H9 (cell line): ENCODE measurements around the gene PITX1. TPM values are rescaled to one million over a fixed set of nuclear protein-coding genes. Genes with fewer than 3 reads are reported as not detected.

Source experiments
- DNase-seq: peaks from one replicate; pipeline ENCODE4 v3.0.0-alpha.2; 2017
- H2AFZ ChIP-seq: one replicate; pipeline ENCODE4 v1.6.1; 2013; ENCODE audit warnings: mild to moderate bottlenecking, low read length, control low read depth, moderate library complexity
- H2AK5ac ChIP-seq: 2 replicates; pipeline ENCODE4 v1.6.1; 2013; ENCODE audit warnings: low read length, control low read depth, mixed read lengths; ENCODE audit not compliant: insufficient read length
- H2BK120ac ChIP-seq: one replicate; pipeline ENCODE4 v1.6.1; 2013; ENCODE audit warnings: low read depth, mild to moderate bottlenecking, low read length, control low read depth, inconsistent platforms; ENCODE audit not compliant: poor library complexity, severe bottlenecking
- H2BK12ac ChIP-seq: 2 replicates; pipeline ENCODE4 v1.6.1; 2013; ENCODE audit warnings: low read length, control low read depth, mixed read lengths, low read depth; ENCODE audit not compliant: insufficient read length
- H2BK15ac ChIP-seq: 2 replicates; pipeline ENCODE4 v1.6.1; 2013; ENCODE audit warnings: low read depth, low read length, control low read depth
- H2BK20ac ChIP-seq: one replicate; pipeline ENCODE4 v1.6.1; 2013; ENCODE audit warnings: low read depth, mild to moderate bottlenecking, low read length, control low read depth, inconsistent platforms; ENCODE audit not compliant: poor library complexity, severe bottlenecking
- H2BK5ac ChIP-seq: 2 replicates; pipeline ENCODE4 v1.6.1; 2013; ENCODE audit warnings: low read length, control low read depth, mixed read lengths; ENCODE audit not compliant: insufficient read length
- H3K14ac ChIP-seq: 2 replicates; pipeline ENCODE4 v1.6.1; 2013; ENCODE audit warnings: low read length, control low read depth; ENCODE audit not compliant: insufficient read depth
- H3K18ac ChIP-seq: 2 replicates; pipeline ENCODE4 v1.6.1; 2013; ENCODE audit warnings: low read depth, mild to moderate bottlenecking, mixed read lengths, low read length, control low read depth; ENCODE audit not compliant: insufficient read length
- H3K23ac ChIP-seq: 2 replicates; pipeline ENCODE4 v1.6.1; 2013; ENCODE audit warnings: low read length, control low read depth, mixed read lengths, low read depth; ENCODE audit not compliant: insufficient read length
- H3K23me2 ChIP-seq: 2 replicates; pipeline ENCODE4 v1.6.1; 2013; ENCODE audit warnings: low read depth, mild to moderate bottlenecking, mixed read lengths, low read length, control low read depth; ENCODE audit not compliant: insufficient read length, poor library complexity, severe bottlenecking
- H3K27ac ChIP-seq: 2 replicates; pipeline ENCODE4 v1.5.1; 2013; ENCODE audit warnings: low read length, control low read depth, mixed read lengths, low read depth; ENCODE audit not compliant: insufficient read length
- H3K27me3 ChIP-seq: 2 replicates; pipeline ENCODE4 v1.6.1; 2013; ENCODE audit warnings: low read length, control low read depth, inconsistent platforms; ENCODE audit not compliant: insufficient read depth
- H3K4ac ChIP-seq: 2 replicates; pipeline ENCODE4 v1.6.1; 2013; ENCODE audit warnings: low read depth, mild to moderate bottlenecking, control low read depth, inconsistent platforms, low read length, moderate library complexity
- H3K4me1 ChIP-seq: 2 replicates; pipeline ENCODE4 v1.6.1; 2013; ENCODE audit warnings: low read length, control low read depth, inconsistent platforms; ENCODE audit not compliant: insufficient read depth
- H3K4me2 ChIP-seq: 2 replicates; pipeline ENCODE4 v1.6.1; 2013; ENCODE audit warnings: low read length, control low read depth, mixed read lengths; ENCODE audit not compliant: insufficient read length, insufficient read depth
- H3K56ac ChIP-seq: 2 replicates; pipeline ENCODE4 v1.6.1; 2013; ENCODE audit warnings: low read depth, mild to moderate bottlenecking, mixed read lengths, low read length, control low read depth; ENCODE audit not compliant: insufficient read length
- H3K79me1 ChIP-seq: 2 replicates; pipeline ENCODE4 v1.6.1; 2013; ENCODE audit warnings: low read depth, mild to moderate bottlenecking, moderate library complexity, low read length, control low read depth, inconsistent platforms; ENCODE audit not compliant: insufficient read depth, poor library complexity, severe bottlenecking
- H3K79me2 ChIP-seq: 2 replicates; pipeline ENCODE4 v1.6.1; 2013; ENCODE audit warnings: low read length, control low read depth, inconsistent platforms; ENCODE audit not compliant: insufficient read depth
- H3K9ac ChIP-seq: 2 replicates; pipeline ENCODE4 v1.6.1; 2013; ENCODE audit warnings: low read length, control low read depth, mixed read lengths; ENCODE audit not compliant: insufficient read length; ENCODE audit errors: extremely low read depth
- H3K9me3 ChIP-seq: one replicate; pipeline ENCODE4 v1.6.1; 2013; ENCODE audit warnings: low read depth, low read length, inconsistent platforms; ENCODE audit not compliant: control insufficient read depth
- H3T11ph ChIP-seq: one replicate; pipeline ENCODE4 v1.6.1; 2013; ENCODE audit warnings: mild to moderate bottlenecking, low read length, control low read depth, inconsistent platforms
- H4K20me1 ChIP-seq: one replicate; pipeline ENCODE4 v1.6.1; 2013; ENCODE audit not compliant: control insufficient read depth, insufficient read length, insufficient read depth
- H4K5ac ChIP-seq: 2 replicates; pipeline ENCODE4 v1.6.1; 2013; ENCODE audit warnings: low read depth, mild to moderate bottlenecking, mixed read lengths, low read length, control low read depth; ENCODE audit not compliant: insufficient read length
- H4K8ac ChIP-seq: replicated peaks from 2 replicates; pipeline ENCODE4 v1.6.1; 2013; ENCODE audit warnings: low read length, control low read depth, mixed read lengths, low read depth; ENCODE audit not compliant: insufficient read length
- H4K91ac ChIP-seq: 2 replicates; pipeline ENCODE4 v1.6.1; 2013; ENCODE audit warnings: low read depth, mild to moderate bottlenecking, moderate library complexity, mixed read lengths, low read length, control low read depth; ENCODE audit not compliant: insufficient read length
- H3K27ac Mint-ChIP-seq, 3 experiments: 2 replicates in 2 of 3; 3 replicates in 1 of 3; pipeline ENCODE4 v1.8.0; 2020 to 2021; ENCODE audit warnings: mixed read lengths in 3 of 3, mild to moderate bottlenecking in 1 of 3, moderate library complexity in 1 of 3
- H3K27me3 Mint-ChIP-seq: 2 replicates; pipeline ENCODE4 v1.8.0; 2021; ENCODE audit warnings: low read depth, mild to moderate bottlenecking, moderate library complexity, mixed read lengths
- H3K36me3 Mint-ChIP-seq, 3 experiments: 2 replicates in 2 of 3; 3 replicates in 1 of 3; pipeline ENCODE4 v1.8.0; 2020 to 2021; ENCODE audit warnings: low read depth in 3 of 3, mixed read lengths in 3 of 3; ENCODE audit not compliant: insufficient read depth in 1 of 3
- H3K4me1 Mint-ChIP-seq, 2 experiments: 2 replicates each; pipeline ENCODE4 v1.8.0; 2020; ENCODE audit warnings: mixed read lengths in 2 of 2
- H3K4me3 Mint-ChIP-seq, 2 experiments: 2 replicates in 1 of 2; 3 replicates in 1 of 2; pipeline ENCODE4 v1.8.0; 2020 to 2021; ENCODE audit warnings: mild to moderate bottlenecking in 2 of 2, mixed read lengths in 2 of 2, moderate library complexity in 1 of 2
- H3K9me3 Mint-ChIP-seq, 2 experiments: 2 replicates in 1 of 2; 3 replicates in 1 of 2; pipeline ENCODE4 v1.8.0; 2020; ENCODE audit warnings: mild to moderate bottlenecking in 2 of 2, mixed read lengths in 2 of 2, moderate library complexity in 1 of 2
- WGBS: extraction: QIAGEN DNeasy Blood & Tissue Kit; methylation state at CpG from one replicate; pipeline ENCODE4 v1.1.7; 2013; ENCODE audit warnings: missing lambda C conversion rate, low lambda C conversion rate, mixed read lengths; ENCODE audit not compliant: insufficient read length; ENCODE audit errors: extremely low coverage; 5-methylcytosine and 5-hydroxymethylcytosine counted together
- total RNA-seq: library from RNA; stranded (reverse); gene quantifications from 2 replicates; pipeline ENCODE4 v1.2.1, GENCODE V29; 2021
- TF ChIP-seq, protein P1 (sequence below): fragments of 200-600 bp; sonication (generic); conservative IDR thresholded peaks from 3 replicates; pipeline ENCODE4 v1.8.0; 2021; ENCODE audit warnings: antibody characterized with exemption, mild to moderate bottlenecking

The PITX1 gene
- total RNA-seq, 1 experiment from 2014 or later: not detected

DNA sequence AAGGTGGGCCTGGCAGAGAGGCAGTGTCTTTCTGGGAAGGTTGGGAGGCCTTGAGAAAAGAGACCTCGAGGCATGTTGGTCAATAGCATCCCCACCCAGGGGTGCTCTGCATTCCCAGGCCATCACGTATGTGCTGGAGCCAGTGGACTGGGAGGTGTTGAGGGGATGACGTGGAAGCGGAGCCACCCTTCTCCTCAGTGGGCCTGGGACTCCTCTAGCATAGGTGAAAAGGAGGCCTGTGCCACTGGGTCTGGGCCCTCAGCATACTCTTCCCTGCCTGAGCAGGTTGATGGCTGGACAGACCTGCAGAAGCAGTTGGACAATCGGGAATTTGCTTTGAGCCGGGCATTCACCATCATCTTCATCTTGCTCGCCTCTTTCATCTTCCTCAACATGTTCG lies 25.5 kb downstream of the PITX1 start:
- WGBS: no CpG with 5 or more reads among the region's 8 CpGs
- H3K4me1 Mint-ChIP-seq: no peaks in the 10 kb centered on the region
- H3K79me2 ChIP-seq: no peaks in the 10 kb centered on the region
- H2BK120ac ChIP-seq: no peak overlapping the region
- no peak overlapping the region for H3K4me3 Mint-ChIP-seq
- H3K36me3 Mint-ChIP-seq: no peaks in the 10 kb centered on the region; a peak in 1 of 7 replicates
- no peak overlapping the region for H2BK20ac ChIP-seq
- no peak overlapping the region for H3K27ac Mint-ChIP-seq
- H2BK15ac ChIP-seq: no peak overlapping the region
- H2BK5ac ChIP-seq: no peak overlapping the region
- H3K23ac ChIP-seq: no peak overlapping the region
- no peaks in the 10 kb centered on the region for H3K9me3 Mint-ChIP-seq
- no peak overlapping the region for H3K9ac ChIP-seq
- H3K18ac ChIP-seq: no peak overlapping the region
- H3K27me3 Mint-ChIP-seq: peaks cover 20% of the 10 kb centered on the region
- no peaks in the 10 kb centered on the region for H4K20me1 ChIP-seq
- no peak overlapping the region for H3K56ac ChIP-seq
- no peak overlapping the region for H4K91ac ChIP-seq
- H3K79me1 ChIP-seq: no peaks in the 10 kb centered on the region
- no peak overlapping the region for H2AK5ac ChIP-seq
- DNase-seq: no peak
- no peak overlapping the region for H3K4me2 ChIP-seq
- H4K8ac ChIP-seq: no peak overlapping the region
- no peak overlapping the region for H3K27ac ChIP-seq
- TF ChIP-seq, protein P1, sequence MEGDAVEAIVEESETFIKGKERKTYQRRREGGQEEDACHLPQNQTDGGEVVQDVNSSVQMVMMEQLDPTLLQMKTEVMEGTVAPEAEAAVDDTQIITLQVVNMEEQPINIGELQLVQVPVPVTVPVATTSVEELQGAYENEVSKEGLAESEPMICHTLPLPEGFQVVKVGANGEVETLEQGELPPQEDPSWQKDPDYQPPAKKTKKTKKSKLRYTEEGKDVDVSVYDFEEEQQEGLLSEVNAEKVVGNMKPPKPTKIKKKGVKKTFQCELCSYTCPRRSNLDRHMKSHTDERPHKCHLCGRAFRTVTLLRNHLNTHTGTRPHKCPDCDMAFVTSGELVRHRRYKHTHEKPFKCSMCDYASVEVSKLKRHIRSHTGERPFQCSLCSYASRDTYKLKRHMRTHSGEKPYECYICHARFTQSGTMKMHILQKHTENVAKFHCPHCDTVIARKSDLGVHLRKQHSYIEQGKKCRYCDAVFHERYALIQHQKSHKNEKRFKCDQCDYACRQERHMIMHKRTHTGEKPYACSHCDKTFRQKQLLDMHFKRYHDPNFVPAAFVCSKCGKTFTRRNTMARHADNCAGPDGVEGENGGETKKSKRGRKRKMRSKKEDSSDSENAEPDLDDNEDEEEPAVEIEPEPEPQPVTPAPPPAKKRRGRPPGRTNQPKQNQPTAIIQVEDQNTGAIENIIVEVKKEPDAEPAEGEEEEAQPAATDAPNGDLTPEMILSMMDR: no peak
- H3T11ph ChIP-seq: no peak overlapping the region
- H3K9me3 ChIP-seq: no peaks in the 10 kb centered on the region
- H3K14ac ChIP-seq: no peak overlapping the region
- H4K5ac ChIP-seq: no peak overlapping the region
- no peak overlapping the region for H2AFZ ChIP-seq
- no peak overlapping the region for H2BK12ac ChIP-seq
- H3K23me2 ChIP-seq: no peaks in the 10 kb centered on the region
- no peaks in the 10 kb centered on the region for H3K27me3 ChIP-seq
- no peak overlapping the region for H3K4ac ChIP-seq
- no peaks in the 10 kb centered on the region; the same call in 1 of the 2 replicates for H3K4me1 ChIP-seq
